Measurements from ENCODE around the gene KIRREL3. TPM values are rescaled to one million over a fixed set of nuclear protein-coding genes. Genes with fewer than 3 reads are reported as not detected.

The KIRREL3 gene
- total and polyA plus RNA-seq, 9 of the 15 experiments (the other 6 are each of a cell fraction or from before 2014, with no cell fraction given) = 0.04 to 0.10 TPM; not detected in 7

DNA sequence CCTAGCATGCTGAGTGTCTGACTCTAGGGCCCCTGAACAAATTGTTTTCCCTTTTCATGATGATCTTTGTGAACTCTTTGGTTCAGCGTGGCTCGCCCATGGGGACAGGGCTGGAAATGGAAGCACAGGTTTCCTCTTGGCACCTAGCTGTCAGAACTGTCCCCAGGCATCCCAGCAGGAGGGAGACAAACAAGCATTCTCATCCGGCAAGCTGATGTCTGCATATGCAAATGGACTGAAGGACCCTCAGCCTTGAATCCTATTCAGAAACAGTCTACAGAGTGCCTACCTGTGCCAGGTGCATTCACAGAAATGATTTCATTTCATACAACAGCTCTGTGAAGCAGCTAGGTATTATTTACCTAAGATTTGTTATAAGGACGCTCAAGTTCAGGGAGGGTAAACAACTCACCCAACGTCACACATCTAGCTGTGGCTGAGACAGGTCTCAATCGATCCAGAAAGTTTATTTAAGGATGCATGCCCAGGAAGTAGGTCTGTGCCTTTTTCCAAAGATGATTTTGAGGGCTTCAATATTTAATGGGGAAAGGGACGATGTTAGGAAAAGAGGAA, 176.4 kb downstream of the KIRREL3 start:
- WGBS (ENCODE audit: insufficient coverage, low coverage, missing lambda C conversion rate) = 0% methylated on average over 7 of the region's 7 CpGs
- H2AFZ ChIP-seq (ENCODE audit: low read depth, low read length) = no peak overlapping the region
- H3K27ac ChIP-seq (ENCODE audit: extremely low read depth, low read depth, low read length) = no peak overlapping the region
- intact Hi-C loops (cut with micrococcal nuclease) (no loop called here), in situ Hi-C loops (cut with MboI) (no loop called here)
- H3K4me1 ChIP-seq (replicated peaks in 1 of 2; ENCODE audit: control insufficient read depth in 2 of 2, insufficient read depth in 2 of 2, low read length in 2 of 2) = no peaks in the 10 kb centered on the region
- no peak overlapping the region for H3K9ac ChIP-seq (ENCODE audit: insufficient read depth in 1 of 2, low read depth in 2 of 2, low read length in 2 of 2)
- no peaks in the 10 kb centered on the region for H3K79me2 ChIP-seq (ENCODE audit: control insufficient read depth, insufficient read depth, low read length)
- CTCF ChIA-PET (ENCODE audit: low intra/inter-chr PET ratio) = no interaction called here
- H3K36me3 ChIP-seq (ENCODE audit: control insufficient read depth, insufficient read depth, low read length) = no peaks in the 10 kb centered on the region
- no TSS peak for BruUV-seq (replicated peaks)
- FAIRE-seq (no peak), ATAC-seq (no peak), DNase-seq (ENCODE audit: extremely low read depth in 1 of 4, low spot score in 3 of 4) (no peak)
- no peak overlapping the region for H3K4me3 ChIP-seq
- no peaks in the 10 kb centered on the region for H4K20me1 ChIP-seq (replicated peaks; ENCODE audit: control insufficient read depth, insufficient read depth, low read length)
- H3K27me3 ChIP-seq (ENCODE audit: control insufficient read depth in 2 of 2, insufficient read depth in 2 of 2, low read length in 2 of 2) = peaks cover 0 to 5% of the 10 kb centered on the region in 2 experiments; a peak in 1 of 5 replicates
- POLR2A ChIA-PET = no interaction called here
- no peaks in the 10 kb centered on the region for H3K9me3 ChIP-seq (replicated peaks; ENCODE audit: control insufficient read depth, insufficient read depth, low read depth, low read length)
- H3K4me2 ChIP-seq (ENCODE audit: insufficient read depth, low read length) = no peak overlapping the region
- TF ChIP-seq, protein P1, sequence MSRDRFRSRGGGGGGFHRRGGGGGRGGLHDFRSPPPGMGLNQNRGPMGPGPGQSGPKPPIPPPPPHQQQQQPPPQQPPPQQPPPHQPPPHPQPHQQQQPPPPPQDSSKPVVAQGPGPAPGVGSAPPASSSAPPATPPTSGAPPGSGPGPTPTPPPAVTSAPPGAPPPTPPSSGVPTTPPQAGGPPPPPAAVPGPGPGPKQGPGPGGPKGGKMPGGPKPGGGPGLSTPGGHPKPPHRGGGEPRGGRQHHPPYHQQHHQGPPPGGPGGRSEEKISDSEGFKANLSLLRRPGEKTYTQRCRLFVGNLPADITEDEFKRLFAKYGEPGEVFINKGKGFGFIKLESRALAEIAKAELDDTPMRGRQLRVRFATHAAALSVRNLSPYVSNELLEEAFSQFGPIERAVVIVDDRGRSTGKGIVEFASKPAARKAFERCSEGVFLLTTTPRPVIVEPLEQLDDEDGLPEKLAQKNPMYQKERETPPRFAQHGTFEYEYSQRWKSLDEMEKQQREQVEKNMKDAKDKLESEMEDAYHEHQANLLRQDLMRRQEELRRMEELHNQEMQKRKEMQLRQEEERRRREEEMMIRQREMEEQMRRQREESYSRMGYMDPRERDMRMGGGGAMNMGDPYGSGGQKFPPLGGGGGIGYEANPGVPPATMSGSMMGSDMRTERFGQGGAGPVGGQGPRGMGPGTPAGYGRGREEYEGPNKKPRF (IDR thresholded peaks at IDR 0.05; ENCODE audit: low read depth, low read length) = no peak
- TF ChIP-seq PHF20 (IDR thresholded peaks at IDR 0.05; ENCODE audit: partially characterized antibody) = no peak
- TF ChIP-seq, protein P2, sequence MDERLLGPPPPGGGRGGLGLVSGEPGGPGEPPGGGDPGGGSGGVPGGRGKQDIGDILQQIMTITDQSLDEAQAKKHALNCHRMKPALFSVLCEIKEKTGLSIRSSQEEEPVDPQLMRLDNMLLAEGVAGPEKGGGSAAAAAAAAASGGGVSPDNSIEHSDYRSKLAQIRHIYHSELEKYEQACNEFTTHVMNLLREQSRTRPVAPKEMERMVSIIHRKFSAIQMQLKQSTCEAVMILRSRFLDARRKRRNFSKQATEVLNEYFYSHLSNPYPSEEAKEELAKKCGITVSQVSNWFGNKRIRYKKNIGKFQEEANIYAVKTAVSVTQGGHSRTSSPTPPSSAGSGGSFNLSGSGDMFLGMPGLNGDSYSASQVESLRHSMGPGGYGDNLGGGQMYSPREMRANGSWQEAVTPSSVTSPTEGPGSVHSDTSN (CRISPR knock-in tag; IDR thresholded peaks at IDR 0.05; ENCODE audit: low read depth) = no peak
- TF ChIP-seq, protein P2 (tag; conservative IDR thresholded peaks at IDR 0.05; ENCODE audit: low read depth) = no peak
- no peak for TF ChIP-seq FOS (IDR thresholded peaks at IDR 0.05; ENCODE audit: extremely low read depth, insufficient read length)
- no peak for TF ChIP-seq JUNB (CRISPR knock-in tag; conservative IDR thresholded peaks at IDR 0.05)
- no peak for TF ChIP-seq HMG20B (CRISPR knock-in tag; IDR thresholded peaks at IDR 0.05)
- no peak for TF ChIP-seq EHMT2 (IDR thresholded peaks at IDR 0.05)
- no peak for TF ChIP-seq KLF6 (CRISPR knock-in tag; IDR thresholded peaks at IDR 0.05; ENCODE audit: borderline replicate concordance)
- no peak for TF ChIP-seq ZKSCAN1 (IDR thresholded peaks at IDR 0.05; ENCODE audit: low read depth, low read length)
- TF ChIP-seq JUN (IDR thresholded peaks at IDR 0.05; ENCODE audit: borderline replicate concordance, low read depth, low read length) = no peak
- TF ChIP-seq JUN (CRISPR knock-in tag; IDR thresholded peaks at IDR 0.05; ENCODE audit: borderline replicate concordance) = no peak
- TF ChIP-seq KAT7 (CRISPR knock-in tag; IDR thresholded peaks at IDR 0.05; ENCODE audit: borderline replicate concordance) = no peak
- TF ChIP-seq, protein P3, sequence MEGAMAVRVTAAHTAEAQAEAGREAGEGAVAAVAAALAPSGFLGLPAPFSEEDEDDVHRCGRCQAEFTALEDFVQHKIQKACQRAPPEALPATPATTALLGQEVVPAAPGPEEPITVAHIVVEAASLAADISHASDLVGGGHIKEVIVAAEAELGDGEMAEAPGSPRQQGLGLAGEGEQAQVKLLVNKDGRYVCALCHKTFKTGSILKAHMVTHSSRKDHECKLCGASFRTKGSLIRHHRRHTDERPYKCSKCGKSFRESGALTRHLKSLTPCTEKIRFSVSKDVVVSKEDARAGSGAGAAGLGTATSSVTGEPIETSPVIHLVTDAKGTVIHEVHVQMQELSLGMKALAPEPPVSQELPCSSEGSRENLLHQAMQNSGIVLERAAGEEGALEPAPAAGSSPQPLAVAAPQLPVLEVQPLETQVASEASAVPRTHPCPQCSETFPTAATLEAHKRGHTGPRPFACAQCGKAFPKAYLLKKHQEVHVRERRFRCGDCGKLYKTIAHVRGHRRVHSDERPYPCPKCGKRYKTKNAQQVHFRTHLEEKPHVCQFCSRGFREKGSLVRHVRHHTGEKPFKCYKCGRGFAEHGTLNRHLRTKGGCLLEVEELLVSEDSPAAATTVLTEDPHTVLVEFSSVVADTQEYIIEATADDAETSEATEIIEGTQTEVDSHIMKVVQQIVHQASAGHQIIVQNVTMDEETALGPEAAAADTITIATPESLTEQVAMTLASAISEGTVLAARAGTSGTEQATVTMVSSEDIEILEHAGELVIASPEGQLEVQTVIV (CRISPR knock-in tag; IDR thresholded peaks at IDR 0.05; ENCODE audit: borderline replicate concordance) = no peak
- H3K9me1 ChIP-seq (ENCODE audit: control insufficient read depth, insufficient read depth, low read length) = no peaks in the 10 kb centered on the region

Data from K562 (cell line).